IPS DF 19.7 (cell line): Measurements from ENCODE around the gene LRRFIP1.

ENCODE experiments used
- DNase-seq: peaks from one replicate; pipeline ENCODE4 v3.0.0-alpha.2; 2013; ENCODE audit warnings: low read depth, low spot score

The LRRFIP1 gene

GRCh38 chr2:237725661-237726060, 98.3 kb downstream of the LRRFIP1 start:
- DNase-seq: no peak

- DNase-seq: no peak
Measured at GRCh38 chr2:237726401-237726830, 99.0 kb downstream of the LRRFIP1 start.

- no peak for DNase-seq
Measured at GRCh38 chr2:237727363-237727762, 100.0 kb downstream of the LRRFIP1 start.

GRCh38 chr2:237729681-237730475, 102.5 kb downstream of the LRRFIP1 start:
- no peak for DNase-seq

DNA sequence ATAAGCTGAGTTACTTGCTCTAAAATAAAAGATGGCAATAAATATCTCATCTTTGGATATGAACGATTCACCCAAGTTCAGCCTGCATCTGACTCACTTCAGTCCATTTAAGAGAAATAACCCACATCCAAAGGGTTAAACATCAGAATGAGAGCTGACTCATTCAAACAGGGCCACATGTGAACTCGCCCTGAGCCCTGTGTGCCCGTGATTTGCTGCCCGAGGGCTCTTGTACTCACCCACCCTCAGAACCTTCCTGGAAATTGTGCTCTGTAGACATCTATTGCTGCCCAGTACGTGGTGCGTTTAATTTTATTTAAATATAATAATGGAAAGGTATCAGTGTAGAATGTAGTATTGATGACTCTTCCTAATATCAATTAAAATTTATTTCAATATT, 104.3 kb downstream of the LRRFIP1 start:
- DNase-seq: no peak

DNA sequence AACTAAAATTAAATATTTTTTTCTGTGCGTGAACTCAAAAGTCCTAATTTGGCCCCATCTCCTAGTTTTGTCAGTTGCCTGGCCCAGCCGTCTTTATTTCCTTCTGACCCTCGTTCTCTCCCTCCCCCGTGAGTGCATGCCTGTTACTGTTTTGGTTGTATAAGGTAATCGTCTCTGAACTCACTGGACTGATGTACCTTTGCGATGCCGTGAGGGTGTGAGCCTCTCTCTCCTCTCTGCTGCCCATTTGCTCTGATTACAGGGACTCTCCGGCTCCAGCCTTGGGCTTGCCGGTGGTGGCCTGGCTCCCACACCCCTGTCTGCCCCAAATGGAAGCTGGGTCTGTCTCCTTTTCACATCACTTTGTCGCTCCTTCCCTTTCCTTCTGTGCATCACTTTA, 104.7 kb downstream of the LRRFIP1 start:
- no peak for DNase-seq

- no peak for DNase-seq
Measured at GRCh38 chr2:237732790-237733381, 105.5 kb downstream of the LRRFIP1 start.

- no peak for DNase-seq
Measured at GRCh38 chr2:237733677-237734300, 106.4 kb downstream of the LRRFIP1 start.

- no peak for DNase-seq
Measured at GRCh38 chr2:237734905-237735623, 107.7 kb downstream of the LRRFIP1 start.

DNA sequence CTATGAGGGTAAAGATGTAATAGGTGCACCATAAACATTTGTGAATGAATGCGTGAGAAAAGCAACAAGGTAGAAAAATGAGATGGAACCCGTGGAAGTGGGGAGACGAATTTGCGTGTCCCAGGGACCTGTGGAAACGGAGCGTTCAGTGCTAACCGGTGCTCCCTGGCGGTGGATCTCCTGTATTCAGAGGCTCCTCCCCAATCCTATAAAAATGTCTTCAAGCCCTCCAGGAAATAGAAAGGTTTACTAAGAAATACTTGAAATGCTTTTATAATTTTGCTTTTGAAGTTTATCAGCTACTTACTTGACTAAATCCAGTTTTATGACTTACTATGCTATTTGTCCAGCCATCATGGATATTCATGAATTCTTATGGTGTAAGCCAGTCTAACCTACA, 108.4 kb downstream of the LRRFIP1 start:
- DNase-seq: no peak

GRCh38 chr2:237736783-237737182, 109.4 kb downstream of the LRRFIP1 start:
- no peak for DNase-seq

GRCh38 chr2:237737196-237737865, 109.9 kb downstream of the LRRFIP1 start:
- DNase-seq: no peak

DNA sequence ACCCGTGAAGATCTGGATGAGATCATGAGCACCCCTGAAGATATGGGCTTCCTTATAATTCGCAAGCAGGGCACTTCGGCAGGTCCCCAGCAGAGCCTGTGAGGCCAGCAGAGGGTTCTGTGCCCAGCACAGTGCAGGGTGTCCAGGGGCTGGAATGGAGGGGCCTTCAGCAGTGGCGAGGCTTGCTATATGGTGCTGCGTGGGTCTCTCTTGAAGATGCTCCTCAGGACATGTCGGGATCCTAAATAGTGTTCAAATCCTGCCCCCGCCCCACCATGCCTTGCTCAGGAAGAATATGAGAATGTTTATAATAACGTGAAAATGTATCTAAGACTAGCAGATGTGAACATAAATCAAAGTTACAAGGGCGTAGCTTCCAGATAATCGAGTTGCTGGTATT, 110.9 kb downstream of the LRRFIP1 start:
- no peak for DNase-seq

GRCh38 chr2:237739101-237739500, 111.7 kb downstream of the LRRFIP1 start:
- DNase-seq: no peak

DNA sequence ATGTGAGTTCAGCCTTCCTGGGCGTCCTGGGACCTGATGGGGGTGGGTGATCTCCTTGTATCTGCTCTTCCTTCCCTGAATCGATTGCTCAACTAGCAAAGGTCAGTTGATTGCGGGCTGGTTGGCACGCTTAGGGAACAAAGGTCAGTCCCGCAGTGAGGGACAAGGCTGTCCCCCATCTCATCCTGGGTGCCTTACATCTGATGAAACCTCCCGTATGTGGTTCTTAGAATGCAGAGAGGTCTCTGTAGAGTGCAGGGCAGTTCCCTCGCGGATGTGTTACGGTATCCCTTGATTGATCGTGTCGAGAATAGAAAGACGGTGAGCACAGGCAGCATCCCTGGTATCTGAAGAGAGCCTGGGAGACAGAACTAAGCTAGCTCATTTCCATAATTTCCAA, 114.8 kb downstream of the LRRFIP1 start:
- DNase-seq: no peak

GRCh38 chr2:237742614-237743013, 115.2 kb downstream of the LRRFIP1 start:
- no peak for DNase-seq

DNA sequence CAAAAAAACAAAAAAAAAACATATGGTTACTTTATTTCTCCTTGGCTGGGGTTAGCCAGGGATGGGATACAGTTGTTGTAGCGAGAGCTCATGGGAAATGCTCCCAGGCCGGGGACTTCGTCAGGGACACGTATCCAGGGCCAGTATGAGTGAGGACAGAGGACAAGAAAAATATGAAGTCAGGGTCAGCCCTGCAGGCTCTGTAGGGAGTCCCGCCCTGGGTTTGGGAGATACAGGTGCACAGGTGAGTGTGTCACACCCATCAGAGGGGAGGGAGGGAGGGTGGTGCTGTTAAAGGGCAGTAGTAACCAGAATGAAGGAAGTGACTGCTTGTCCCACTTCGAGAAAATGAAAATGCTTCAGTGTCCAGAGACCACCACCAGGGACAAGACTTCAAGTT, 115.6 kb downstream of the LRRFIP1 start:
- DNase-seq: no peak

DNA sequence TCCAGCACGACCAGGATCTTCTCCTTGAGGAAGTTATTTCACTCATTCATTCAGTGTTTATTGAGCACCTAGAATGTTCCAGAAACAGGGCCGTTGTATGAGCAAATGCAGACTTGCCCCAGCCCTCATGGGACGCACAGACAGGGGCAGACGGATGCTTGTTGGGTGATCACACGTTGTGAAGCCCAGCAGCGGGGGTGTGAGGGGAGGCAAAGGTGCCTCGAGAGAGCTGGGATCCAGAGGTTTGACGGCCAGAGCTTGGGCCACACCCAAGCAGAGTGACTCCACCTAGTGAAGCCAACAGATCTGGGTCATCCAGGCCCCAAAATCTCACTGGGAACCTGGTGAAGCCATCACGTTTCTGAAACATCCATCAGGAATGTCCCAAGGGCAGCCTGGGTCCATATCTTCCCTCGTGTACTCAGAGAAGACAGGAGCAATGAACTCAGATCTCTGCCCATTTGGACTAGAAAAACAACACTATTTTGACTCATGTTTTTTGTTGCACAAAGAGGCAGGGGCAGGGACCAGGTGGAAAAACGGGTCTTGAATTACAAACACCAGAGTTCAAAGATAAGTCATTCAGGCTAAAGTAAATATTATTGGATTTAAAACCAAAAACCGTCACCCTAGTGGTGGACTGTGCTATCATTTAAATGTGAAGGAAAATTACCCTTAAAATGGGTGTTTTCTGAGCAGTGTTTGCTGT, 116.3 kb downstream of the LRRFIP1 start:
- DNase-seq: no peak

DNA sequence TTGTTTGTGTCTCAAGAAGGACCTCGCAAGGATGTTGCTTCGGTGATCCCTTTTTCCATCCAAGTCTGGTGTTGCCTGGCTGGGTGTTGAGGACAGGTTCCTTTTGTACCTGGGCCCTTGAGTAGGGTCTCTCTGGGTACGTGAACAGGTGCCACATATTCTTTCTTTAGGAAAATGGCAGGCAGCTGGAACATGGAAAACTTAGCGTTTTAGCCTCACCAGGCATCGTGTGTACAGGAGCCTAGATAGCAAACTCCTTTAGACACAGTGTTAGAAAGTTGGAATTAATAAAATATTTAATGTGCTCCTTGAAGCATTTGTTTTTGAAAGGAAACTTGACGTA, 116.9 kb downstream of the LRRFIP1 start:
- DNase-seq: no peak

DNA sequence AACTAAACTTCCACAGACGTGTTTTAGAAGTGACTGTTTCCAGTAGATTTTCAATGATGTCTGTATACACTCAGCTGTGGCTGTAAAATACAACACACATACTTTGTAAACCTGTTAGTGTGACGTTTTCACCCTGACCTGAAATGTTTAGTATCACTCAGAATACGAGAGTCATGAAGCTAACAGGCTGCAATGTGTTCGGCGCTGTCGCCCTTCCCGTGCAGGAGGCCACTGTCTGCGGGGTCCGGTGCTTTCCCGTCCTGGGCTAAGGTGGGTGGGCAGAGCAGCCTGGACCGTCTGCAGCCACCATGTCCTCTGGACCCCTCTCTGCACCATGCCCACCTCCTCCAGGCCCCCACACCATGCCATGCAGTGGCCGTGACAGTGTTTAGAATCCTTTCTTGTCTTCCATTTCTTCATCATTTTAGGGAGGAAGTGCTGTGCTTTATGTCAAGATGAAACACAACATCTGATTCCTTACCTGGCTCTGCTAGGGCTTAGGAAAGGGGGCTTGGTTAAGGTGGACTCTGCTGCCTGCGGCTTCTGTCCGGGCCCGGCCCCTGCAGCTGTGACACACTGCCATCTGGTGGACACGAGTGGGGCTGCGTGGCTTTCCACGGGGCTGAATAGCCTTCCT, 117.3 kb downstream of the LRRFIP1 start:
- DNase-seq: no peak

DNA sequence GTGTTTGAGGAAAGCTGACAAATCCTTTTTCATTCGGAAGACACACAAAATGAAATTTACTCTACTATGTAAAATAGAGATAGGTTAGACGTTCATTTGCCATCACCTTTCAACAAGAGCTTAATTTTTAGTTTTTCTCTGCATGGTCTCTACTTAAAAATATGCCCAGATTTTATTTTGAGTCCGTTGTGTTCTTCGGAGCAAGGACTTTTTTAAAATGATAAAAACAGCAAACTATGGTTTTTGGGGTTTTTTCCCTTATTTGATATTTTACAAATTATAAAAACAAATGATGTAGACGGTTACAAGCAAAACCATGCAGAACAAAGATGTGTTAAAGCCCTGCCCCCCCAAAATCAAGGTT, 117.8 kb downstream of the LRRFIP1 start:
- no peak for DNase-seq
